Parathyroid adenoma (tissue), 2 donors: ENCODE results near the gene NKAIN2.

Experiments
- H2AFZ ChIP-seq: fragments of 300-600 bp; sonication (generic); one replicate; pipeline ENCODE4 v1.7.0; 2017; ENCODE audit warnings: antibody characterized with exemption, mild to moderate bottlenecking
- H3K27ac ChIP-seq: fragments of 300-600 bp; sonication (generic); one replicate; pipeline ENCODE4 v1.7.0; 2017
- H3K27me3 ChIP-seq: fragments of 300-600 bp; sonication (generic); one replicate; pipeline ENCODE4 v1.7.0; 2017; ENCODE audit warnings: low read length; ENCODE audit not compliant: control insufficient read depth, insufficient read depth
- H3K36me3 ChIP-seq: fragments of 300-600 bp; sonication (generic); one replicate; pipeline ENCODE4 v1.7.0; 2017; ENCODE audit warnings: low read length; ENCODE audit not compliant: control insufficient read depth, insufficient read depth
- H3K4me1 ChIP-seq: fragments of 300-600 bp; sonication (generic); one replicate; pipeline ENCODE4 v1.7.0; 2017; ENCODE audit warnings: control low read depth
- H3K4me2 ChIP-seq: fragments of 300-600 bp; sonication (generic); one replicate; pipeline ENCODE4 v1.7.0; 2017; ENCODE audit warnings: low read length
- H3K4me3 ChIP-seq: fragments of 300-600 bp; sonication (generic); one replicate; pipeline ENCODE4 v1.7.0; 2017; ENCODE audit warnings: low read depth, low read length
- H3K79me2 ChIP-seq: fragments of 300-600 bp; sonication (generic); one replicate; pipeline ENCODE4 v1.7.0; 2017; ENCODE audit warnings: control low read depth
- H3K9ac ChIP-seq: fragments of 300-600 bp; sonication (generic); one replicate; pipeline ENCODE4 v1.7.0; 2017; ENCODE audit warnings: mild to moderate bottlenecking
- H3K9me3 ChIP-seq: fragments of 300-600 bp; sonication (generic); one replicate; pipeline ENCODE4 v1.7.0; 2017; ENCODE audit warnings: low read length; ENCODE audit not compliant: control insufficient read depth
- CTCF ChIP-seq: fragments of 300-600 bp; sonication (generic); IDR thresholded peaks from one replicate; pipeline ENCODE4 v1.7.0; 2017; ENCODE audit warnings: antibody characterized with exemption, mild to moderate bottlenecking
- donor health status: primary hyperparathyroidism.

Gene NKAIN2

GRCh38 chr6:124466949-124467348, 663.3 kb downstream of the NKAIN2 start:
- Histone ChIP-seq H3K4me2 (no peak overlapping the region), H3K4me3 (no peak overlapping the region), H3K27me3 (no peaks in the 10 kb centered on the region), H3K36me3 (no peaks in the 10 kb centered on the region), H3K9me3 (no peaks in the 10 kb centered on the region), H3K27ac (no peak overlapping the region), H2AFZ (no peak overlapping the region), H3K79me2 (no peaks in the 10 kb centered on the region), H3K9ac (no peak overlapping the region), H3K4me1 (no peaks in the 10 kb centered on the region)
- TF ChIP-seq CTCF, result no peak

GRCh38 chr6:124467366-124467765, 663.7 kb downstream of the NKAIN2 start:
- TF ChIP-seq CTCF, result no peak
- H3K4me3 ChIP-seq, result no peak overlapping the region
- no peaks in the 10 kb centered on the region for H3K79me2 ChIP-seq
- no peak overlapping the region for H2AFZ ChIP-seq
- H3K9ac ChIP-seq, result no peak overlapping the region
- no peaks in the 10 kb centered on the region for H3K4me1 ChIP-seq
- no peaks in the 10 kb centered on the region for H3K27me3 ChIP-seq
- no peak overlapping the region for H3K4me2 ChIP-seq
- H3K9me3 ChIP-seq, result no peaks in the 10 kb centered on the region
- no peak overlapping the region for H3K27ac ChIP-seq
- no peaks in the 10 kb centered on the region for H3K36me3 ChIP-seq

GRCh38 chr6:124470803-124471202, 667.1 kb downstream of the NKAIN2 start:
- Histone ChIP-seq H3K36me3 (no peaks in the 10 kb centered on the region), H3K79me2 (no peaks in the 10 kb centered on the region), H3K4me3 (no peak overlapping the region), H2AFZ (no peak overlapping the region), H3K4me1 (no peaks in the 10 kb centered on the region), H3K27me3 (no peaks in the 10 kb centered on the region), H3K27ac (no peak overlapping the region), H3K4me2 (no peak overlapping the region), H3K9me3 (no peaks in the 10 kb centered on the region), H3K9ac (no peak overlapping the region)
- TF ChIP-seq CTCF, result no peak

- no peaks in the 10 kb centered on the region for H3K4me1 ChIP-seq
- H3K27ac ChIP-seq, result no peak overlapping the region
- no peak for TF ChIP-seq CTCF
These were observed 671.5 kb downstream of the NKAIN2 start for GRCh38 chr6:124475176-124475575.

GRCh38 chr6:124478906-124479305, 675.2 kb downstream of the NKAIN2 start:
- TF ChIP-seq CTCF, result no peak
- no peak overlapping the region for H3K9ac ChIP-seq
- no peaks in the 10 kb centered on the region for H3K4me1 ChIP-seq
- H2AFZ ChIP-seq, result no peak overlapping the region
- H3K79me2 ChIP-seq, result no peaks in the 10 kb centered on the region
- H3K36me3 ChIP-seq, result no peaks in the 10 kb centered on the region
- no peak overlapping the region for H3K4me2 ChIP-seq
- H3K27ac ChIP-seq, result no peak overlapping the region
- H3K9me3 ChIP-seq, result no peaks in the 10 kb centered on the region
- H3K4me3 ChIP-seq, result no peak overlapping the region
- no peaks in the 10 kb centered on the region for H3K27me3 ChIP-seq

More at GRCh38 chr6:124475176-124475575, 671.5 kb downstream of the NKAIN2 start:
- no peak overlapping the region for H3K4me3 ChIP-seq
- no peaks in the 10 kb centered on the region for H3K79me2 ChIP-seq
- H2AFZ ChIP-seq, result no peak overlapping the region
- H3K9me3 ChIP-seq, result no peaks in the 10 kb centered on the region
- H3K4me2 ChIP-seq, result no peak overlapping the region
- H3K36me3 ChIP-seq, result no peaks in the 10 kb centered on the region
- H3K27me3 ChIP-seq, result no peaks in the 10 kb centered on the region
- no peak overlapping the region for H3K9ac ChIP-seq
